ENCODE data around the gene TXNIP.

DNA sequence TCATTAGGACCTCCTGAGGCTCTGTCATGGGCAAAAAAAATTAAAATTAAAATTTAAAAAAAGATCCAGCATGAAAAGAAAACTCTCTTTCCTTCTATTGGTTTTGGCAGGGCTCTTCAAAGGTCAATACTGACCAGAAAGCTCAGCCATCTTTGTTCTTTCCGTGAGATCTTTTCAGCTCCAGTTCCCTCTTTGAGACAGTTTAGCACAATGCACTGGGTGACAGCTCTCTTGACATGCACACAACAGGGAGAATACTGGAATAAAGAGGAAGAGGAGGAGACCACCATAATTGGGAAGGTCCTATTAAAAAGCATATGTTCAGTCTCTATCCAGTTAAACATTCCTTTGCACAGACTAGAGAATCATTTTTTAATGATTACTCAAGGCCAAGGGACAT is 44.9 kb downstream of the TXNIP start:
- TF ChIP-seq, protein P1, sequence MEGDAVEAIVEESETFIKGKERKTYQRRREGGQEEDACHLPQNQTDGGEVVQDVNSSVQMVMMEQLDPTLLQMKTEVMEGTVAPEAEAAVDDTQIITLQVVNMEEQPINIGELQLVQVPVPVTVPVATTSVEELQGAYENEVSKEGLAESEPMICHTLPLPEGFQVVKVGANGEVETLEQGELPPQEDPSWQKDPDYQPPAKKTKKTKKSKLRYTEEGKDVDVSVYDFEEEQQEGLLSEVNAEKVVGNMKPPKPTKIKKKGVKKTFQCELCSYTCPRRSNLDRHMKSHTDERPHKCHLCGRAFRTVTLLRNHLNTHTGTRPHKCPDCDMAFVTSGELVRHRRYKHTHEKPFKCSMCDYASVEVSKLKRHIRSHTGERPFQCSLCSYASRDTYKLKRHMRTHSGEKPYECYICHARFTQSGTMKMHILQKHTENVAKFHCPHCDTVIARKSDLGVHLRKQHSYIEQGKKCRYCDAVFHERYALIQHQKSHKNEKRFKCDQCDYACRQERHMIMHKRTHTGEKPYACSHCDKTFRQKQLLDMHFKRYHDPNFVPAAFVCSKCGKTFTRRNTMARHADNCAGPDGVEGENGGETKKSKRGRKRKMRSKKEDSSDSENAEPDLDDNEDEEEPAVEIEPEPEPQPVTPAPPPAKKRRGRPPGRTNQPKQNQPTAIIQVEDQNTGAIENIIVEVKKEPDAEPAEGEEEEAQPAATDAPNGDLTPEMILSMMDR (IDR thresholded peaks at IDR 0.05), result no peak
- TF ChIP-seq EZH2 (IDR thresholded peaks at IDR 0.05; ENCODE audit: borderline replicate concordance, insufficient read depth, low read depth, low read length, poor library complexity, severe bottlenecking), result no peak

Measured in B cell (primary cell).